B cell (primary cell): ENCODE measurements around the gene COL11A1. TPM values are rescaled to one million over a fixed set of nuclear protein-coding genes. Genes with fewer than 3 reads are reported as not detected.
"Not testable (repeated sequence)": the region's sequence is repeated elsewhere in the genome, so short reads cannot be mapped to it uniquely, and the experiment has no call there.

Experiments used
- ATAC-seq: fragments of 200-7000 bp; cut with Tn5 transposase; one replicate; pipeline ENCODE4 v1.10.0; 2021; ENCODE audit warnings: low read depth, mild to moderate bottlenecking, moderate number of reproducible peaks, moderate library complexity
- CTCF ChIA-PET: fragments of 350-600 bp; sonication (Branson Sonifier 250); formaldehyde crosslinking; loops from one replicate; lab custom pipeline; 2021; ENCODE audit warnings: antibody characterized with exemption, inconsistent platforms; lab: Charles Lee
- POLR2A ChIA-PET: fragments of 350-600 bp; sonication (Branson Sonifier 250); formaldehyde crosslinking; loops from one replicate; lab custom pipeline; 2021; ENCODE audit warnings: antibody characterized with exemption; lab: Charles Lee
- DNase-seq: peaks from one replicate; pipeline ENCODE4 v3.0.0; 2013
- H2AFZ ChIP-seq: 2 replicates; pipeline ENCODE4 v1.6.1; 2012; ENCODE audit warnings: mild to moderate bottlenecking, low read depth, low read length; ENCODE audit not compliant: insufficient read depth, poor library complexity, severe bottlenecking
- H3K27ac ChIP-seq, 2 donors: 1 replicate in 1 of 2; 2 replicates in 1 of 2; pipeline ENCODE4 v1.5.1; 2012 to 2013; ENCODE audit warnings: low read length in 2 of 2, mild to moderate bottlenecking in 2 of 2, moderate library complexity in 1 of 2
- H3K27me3 ChIP-seq, 4 experiments: fragments of 200-600 bp in 1 of 4; sonication (generic) in 1 of 4; replicated peaks in 1 of 4; 1 replicate in 2 of 4; 2 replicates in 2 of 4; pipeline versions ENCODE4 v1.6.1 to v1.7.0; 2013 to 2016; ENCODE audit warnings: low read length in 3 of 4, mild to moderate bottlenecking in 2 of 4, mixed read lengths in 1 of 4, moderate library complexity in 1 of 4; ENCODE audit not compliant: insufficient read depth in 4 of 4, control insufficient read depth in 3 of 4; ENCODE audit errors: control extremely low read depth in 1 of 4
- H3K36me3 ChIP-seq, 2 experiments: replicated peaks in 1 of 2; 1 replicate in 1 of 2; 2 replicates in 1 of 2; pipeline versions ENCODE4 v1.6.1 to v1.7.1; 2013; ENCODE audit warnings: low read length in 1 of 2; ENCODE audit not compliant: insufficient read depth in 2 of 2, control insufficient read depth in 1 of 2; ENCODE audit errors: control extremely low read depth in 1 of 2, extremely low read depth in 1 of 2
- H3K4me1 ChIP-seq, 2 donors: fragments of 200-600 bp in 1 of 2; sonication (generic) in 1 of 2; 1 replicate in 1 of 2; 2 replicates in 1 of 2; pipeline versions ENCODE4 v1.5.1 to v1.6.1; 2013 to 2017; ENCODE audit warnings: low read length in 2 of 2; ENCODE audit not compliant: control insufficient read depth in 2 of 2, insufficient read depth in 2 of 2
- H3K4me2 ChIP-seq: replicated peaks from 2 replicates; pipeline ENCODE3; 2012; ENCODE audit warnings: mild to moderate bottlenecking, low read depth, low read length; ENCODE audit not compliant: poor library complexity, severe bottlenecking
- H3K4me3 ChIP-seq, 5 experiments: fragments of 200-600 bp in 1 of 5; sonication (generic) in 1 of 5; 1 replicate in 3 of 5; 2 replicates in 2 of 5; pipeline versions ENCODE4 v1.5.1 to v1.7.0; 2011 to 2016; ENCODE audit warnings: low read length in 4 of 5, mild to moderate bottlenecking in 4 of 5, low read depth in 2 of 5, control low read depth in 1 of 5, moderate library complexity in 1 of 5; ENCODE audit not compliant: insufficient read depth in 1 of 5; ENCODE audit errors: control extremely low read depth in 1 of 5, extremely low read depth in 1 of 5
- H3K79me2 ChIP-seq: fragments of 200-600 bp; sonication (generic); one replicate; pipeline ENCODE4 v1.6.0; 2016; ENCODE audit warnings: low read length; ENCODE audit not compliant: control insufficient read depth, insufficient read depth
- H3K9ac ChIP-seq: fragments of 200-600 bp; sonication (generic); 2 replicates; pipeline ENCODE4 v1.6.1; 2017; ENCODE audit warnings: mild to moderate bottlenecking, low read length, moderate library complexity
- H3K9me3 ChIP-seq, 3 donors: one replicate each; pipeline versions ENCODE4 v1.6.1 to v1.7.1; 2013; ENCODE audit warnings: low read length in 2 of 3; ENCODE audit not compliant: control insufficient read depth in 2 of 3, insufficient read depth in 1 of 3; ENCODE audit errors: control extremely low read depth in 1 of 3
- H4K20me1 ChIP-seq: 2 replicates; pipeline ENCODE4 v1.6.0; 2012; ENCODE audit warnings: mild to moderate bottlenecking, low read length; ENCODE audit not compliant: insufficient read depth, control insufficient read depth, poor library complexity, severe bottlenecking
- H3K27ac Mint-ChIP-seq: one replicate; pipeline ENCODE4 v1.8.0; 2021; ENCODE audit warnings: mixed read lengths
- H3K27me3 Mint-ChIP-seq: one replicate; pipeline ENCODE4 v1.8.0; 2021; ENCODE audit warnings: mixed read lengths
- H3K4me1 Mint-ChIP-seq: one replicate; pipeline ENCODE4 v1.8.0; 2021; ENCODE audit warnings: mixed read lengths
- H3K4me3 Mint-ChIP-seq: one replicate; pipeline ENCODE4 v1.8.0; 2021; ENCODE audit warnings: mixed read lengths
- H3K9me3 Mint-ChIP-seq: one replicate; pipeline ENCODE4 v1.8.0; 2022; ENCODE audit warnings: mixed read lengths; ENCODE audit not compliant: insufficient read depth
- CTCF ChIP-seq: fragments of 200-600 bp; IDR thresholded peaks from one replicate; pipeline ENCODE4 v1.8.0; 2022; ENCODE audit warnings: antibody characterized with exemption, mild to moderate bottlenecking
- EZH2 ChIP-seq: IDR thresholded peaks from 2 replicates; pipeline ENCODE4 v1.6.1; 2012; ENCODE audit warnings: borderline replicate concordance, low read depth, mild to moderate bottlenecking, moderate library complexity, low read length; ENCODE audit not compliant: insufficient read depth, poor library complexity, severe bottlenecking
- WGBS: methylation state at CpG from one replicate; pipeline ENCODE4 v1.1.5; 2013; ENCODE audit warnings: missing lambda C conversion rate; ENCODE audit not compliant: insufficient coverage; 5-methylcytosine and 5-hydroxymethylcytosine counted together
- intact Hi-C: fragments of 100-400 bp; cut with micrococcal nuclease; formaldehyde crosslinking; loops from one replicate; pipeline ENCODE4 v1.10.0; 2022
- polyA plus RNA-seq: library from polyadenylated mRNA; depleted of rRNA; stranded (reverse); fragments of >200 nt; gene quantifications from 2 replicates; pipeline ENCODE4 v1.2.3, GENCODE V29; 2012
- total RNA-seq, 2 donors: library from RNA; stranded (reverse); fragments of 120-200 nt in 1 of 2; gene quantifications; 1 replicate in 1 of 2; 2 replicates in 1 of 2; pipeline versions ENCODE4 v1.2.3 to v1.2.4, GENCODE V29; 2013 to 2022

COL11A1 gene
- total and polyA plus RNA-seq, 2 donors (not counting 1 experiment from before 2014, with no cell fraction given) = not detected

DNA sequence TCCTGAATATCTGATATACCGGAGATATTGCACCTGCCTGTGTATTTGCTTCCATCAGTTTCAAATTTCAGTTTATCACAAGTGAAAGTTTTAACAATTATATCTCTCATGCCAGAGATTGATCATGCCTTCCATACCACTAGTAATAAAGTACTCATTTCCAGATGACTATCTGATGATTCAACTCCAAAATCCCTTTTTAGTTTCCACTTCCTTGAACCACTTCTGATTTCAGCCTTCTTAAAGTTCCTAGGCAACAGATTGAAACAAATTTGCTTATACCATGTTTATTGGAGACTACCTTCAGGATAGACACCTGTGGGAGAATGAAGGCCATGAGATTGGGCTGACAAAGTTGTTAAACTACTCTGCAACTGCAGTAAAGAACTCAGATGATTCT, 21.5 kb upstream of the COL11A1 start:
- Histone ChIP-seq H3K9me3 (no peaks in the 10 kb centered on the region), H3K27ac (no peak overlapping the region), H4K20me1 (no peaks in the 10 kb centered on the region), H3K4me1 (no peaks in the 10 kb centered on the region), H3K36me3 (no peaks in the 10 kb centered on the region), H3K9ac (no peak overlapping the region), H3K4me3 (no peak overlapping the region), H3K79me2 (no peaks in the 10 kb centered on the region), H2AFZ (no peak overlapping the region), H3K27me3 (no peaks in the 10 kb centered on the region), H3K4me2 (no peak overlapping the region)
- WGBS = no CpG with 5 or more reads among the region's 1 CpG
- H3K4me3 Mint-ChIP-seq = no peak overlapping the region
- intact Hi-C loops = no loop called here
- CTCF ChIA-PET = no interaction called here
- H3K4me1 Mint-ChIP-seq = no peaks in the 10 kb centered on the region
- H3K27ac Mint-ChIP-seq = no peak overlapping the region
- no peaks in the 10 kb centered on the region for H3K9me3 Mint-ChIP-seq
- TF ChIP-seq CTCF (no peak), EZH2 (no peak)
- ATAC-seq = no peak
- no peak for DNase-seq
- POLR2A ChIA-PET = no interaction called here
- no peaks in the 10 kb centered on the region for H3K27me3 Mint-ChIP-seq

- no peaks in the 10 kb centered on the region for H3K27me3 ChIP-seq
- H3K9me3 Mint-ChIP-seq = no peaks in the 10 kb centered on the region
- intact Hi-C loops = no loop called here
- H3K27ac ChIP-seq = no peak overlapping the region
- no peak overlapping the region for H3K4me3 Mint-ChIP-seq
- H3K4me3 ChIP-seq = no peak overlapping the region
- no peak for DNase-seq
- no peak overlapping the region for H3K9ac ChIP-seq
- no peaks in the 10 kb centered on the region for H4K20me1 ChIP-seq
- ATAC-seq = no peak
- whole genome bisulfite sequencing = no CpG with 5 or more reads among the region's 1 CpG
- CTCF ChIA-PET = no interaction called here
- POLR2A ChIA-PET = no interaction called here
- H3K4me1 Mint-ChIP-seq = no peaks in the 10 kb centered on the region
- H3K36me3 ChIP-seq = no peaks in the 10 kb centered on the region
- H3K27me3 Mint-ChIP-seq = no peaks in the 10 kb centered on the region
- no peaks in the 10 kb centered on the region for H3K79me2 ChIP-seq
- H3K4me1 ChIP-seq = no peaks in the 10 kb centered on the region
- H3K4me2 ChIP-seq = no peak overlapping the region
- TF ChIP-seq CTCF (no peak), EZH2 (no peak)
- no peaks in the 10 kb centered on the region for H3K9me3 ChIP-seq
- no peak overlapping the region for H3K27ac Mint-ChIP-seq
- H2AFZ ChIP-seq = no peak overlapping the region
Measured at GRCh38 chr1:103129255-103129654, 20.9 kb upstream of the COL11A1 start.

- WGBS = no CpG with 5 or more reads among the region's 2 CpGs
- CTCF ChIA-PET, intact Hi-C loops: not testable (repeated sequence)
Measured at GRCh38 chr1:103128256-103128655, 19.9 kb upstream of the COL11A1 start.

More at GRCh38 chr1:103128256-103128655, 19.9 kb upstream of the COL11A1 start:
- H3K9ac ChIP-seq, ATAC-seq, H4K20me1 ChIP-seq, H3K4me1 ChIP-seq, H3K27ac Mint-ChIP-seq, H3K4me3 ChIP-seq, POLR2A ChIA-PET, H3K79me2 ChIP-seq, H3K27me3 Mint-ChIP-seq, DNase-seq, H3K36me3 ChIP-seq, H3K4me2 ChIP-seq, H2AFZ ChIP-seq, H3K27ac ChIP-seq, H3K4me1 Mint-ChIP-seq, H3K27me3 ChIP-seq, H3K9me3 ChIP-seq, H3K9me3 Mint-ChIP-seq, H3K4me3 Mint-ChIP-seq: not testable (repeated sequence)
